GM12878 (cell line): ENCODE data around the gene PSMG3. TPM values are rescaled to one million over a fixed set of nuclear protein-coding genes. Genes with fewer than 3 reads are reported as not detected.

Source experiments
- ATAC-seq: fragments of 200-7000 bp; cut with Tn5 transposase; 3 replicates; pipeline ENCODE4 v1.9.1; 2020; ENCODE audit warnings: mild to moderate bottlenecking, moderate library complexity
- BruUV-seq: library from RNA; stranded (reverse); fragments of 400-500 nt; replicated peaks from 2 replicates; lab custom pipeline; 2021; lab: Mats Ljungman, UMichigan
- CTCF ChIA-PET: fragments of 300-600 bp; sonication (Branson Sonifier 250); formaldehyde crosslinking; extraction: SDS; loops from one replicate; lab custom pipeline; 2021; ENCODE audit warnings: inconsistent platforms; lab: Yijun Ruan, JAX
- POLR2A ChIA-PET: fragments of 350-600 bp; formaldehyde crosslinking; extraction: SDS; loops from one replicate; lab custom pipeline; 2021; ENCODE audit warnings: inconsistent platforms; lab: Charles Lee
- RAD21 ChIA-PET: fragments of 300-600 bp; sonication (Branson Sonifier 250); formaldehyde crosslinking; loops from one replicate; lab custom pipeline; 2023; ENCODE audit warnings: antibody characterized with exemption; ENCODE audit not compliant: unreplicated experiment; lab: Charles Lee
- SMC1A ChIA-PET: fragments of 300-600 bp; sonication (Branson Sonifier 250); formaldehyde crosslinking; loops from one replicate; lab custom pipeline; 2023; ENCODE audit not compliant: unreplicated experiment, uncharacterized antibody; lab: Charles Lee
- DNase-seq: peaks from one replicate; pipeline ENCODE4 v3.0.0-alpha.2; 2011; ENCODE audit warnings: low read depth, low spot score
- FAIRE-seq: peaks from 3 replicates; lab custom pipeline; 2011; peaks lifted over from hg19 to GRCh38; lab: Jason Lieb, UNC
- H2AFZ ChIP-seq: 2 replicates; pipeline ENCODE4 v1.6.0; 2011; ENCODE audit warnings: low read depth, low read length, control low read depth; ENCODE audit not compliant: control insufficient read depth
- H3K27ac ChIP-seq: 2 replicates; pipeline ENCODE4 v1.5.1; 2011; ENCODE audit warnings: control low read depth; ENCODE audit not compliant: control insufficient read depth, insufficient read depth
- H3K27me3 ChIP-seq, 2 experiments: replicated peaks in 1 of 2; 2 replicates each; pipeline versions ENCODE4 v1.6.0 to v1.6.1; 2011; ENCODE audit warnings: low read length in 1 of 2; ENCODE audit not compliant: control insufficient read depth in 2 of 2, insufficient read depth in 2 of 2
- H3K36me3 ChIP-seq, 2 experiments: 2 replicates each; pipeline ENCODE4 v1.5.1; 2011; ENCODE audit warnings: low read length in 1 of 2; ENCODE audit not compliant: control insufficient read depth in 2 of 2, insufficient read depth in 2 of 2
- H3K4me1 ChIP-seq: 2 replicates; pipeline ENCODE4 v1.6.1; 2011; ENCODE audit warnings: mild to moderate bottlenecking, low read length, moderate library complexity, mixed read lengths; ENCODE audit not compliant: control insufficient read depth, insufficient read depth
- H3K4me2 ChIP-seq: 2 replicates; pipeline ENCODE4 v1.6.0; 2011; ENCODE audit warnings: control low read depth; ENCODE audit not compliant: control insufficient read depth, insufficient read depth
- H3K4me3 ChIP-seq: fragments of 200-600 bp; sonication (generic); 2 replicates; pipeline ENCODE4 v1.5.1; 2016
- H3K79me2 ChIP-seq: 2 replicates; pipeline ENCODE4 v1.6.0; 2011; ENCODE audit warnings: low read length; ENCODE audit not compliant: control insufficient read depth, insufficient read depth
- H3K9ac ChIP-seq: 2 replicates; pipeline ENCODE4 v1.8.0; 2011; ENCODE audit warnings: low read length, control low read depth, mixed read lengths; ENCODE audit not compliant: control insufficient read depth, insufficient read depth
- H3K9me3 ChIP-seq: replicated peaks from 3 replicates; pipeline ENCODE4 v1.5.1; 2011; ENCODE audit warnings: mild to moderate bottlenecking, low read length; ENCODE audit not compliant: control insufficient read depth, insufficient read depth
- H4K20me1 ChIP-seq: 2 replicates; pipeline ENCODE4 v1.6.0; 2011; ENCODE audit not compliant: control insufficient read depth, insufficient read depth
- BACH1 ChIP-seq: fragments of 450-650 bp; IDR thresholded peaks from 2 replicates; pipeline ENCODE4 v1.6.1; 2017; ENCODE audit warnings: mild to moderate bottlenecking, borderline replicate concordance
- GATAD2B ChIP-seq: fragments of 450-650 bp; conservative IDR thresholded peaks from 2 replicates; pipeline ENCODE4 v1.6.1; 2017; ENCODE audit warnings: low read depth, mild to moderate bottlenecking, moderate library complexity
- RUNX3 ChIP-seq: IDR thresholded peaks from 2 replicates; pipeline ENCODE4 v1.6.1; 2012; ENCODE audit warnings: low read length, inconsistent platforms
- SPI1 ChIP-seq: IDR thresholded peaks from 2 replicates; pipeline ENCODE4 v1.6.1; 2011; ENCODE audit warnings: low read depth, mild to moderate bottlenecking, low read length, moderate library complexity, borderline replicate concordance; ENCODE audit not compliant: insufficient read depth
- ZBTB33 ChIP-seq: fragments of 450-650 bp; IDR thresholded peaks from 2 replicates; pipeline ENCODE4 v1.6.1; 2017; ENCODE audit warnings: mild to moderate bottlenecking
- WGBS: methylation state at CpG from one replicate; pipeline ENCODE4 v1.1.6; 2016; ENCODE audit warnings: low lambda C conversion rate; ENCODE audit not compliant: insufficient replicate concordance, insufficient coverage; ENCODE audit errors: missing lambda C conversion rate; 5-methylcytosine and 5-hydroxymethylcytosine counted together
- in situ Hi-C: fragments of 300-500 bp; cut with MboI; formaldehyde crosslinking; loops from 9 replicates; pipeline ENCODE4 v1.14.3; 2018; ENCODE audit warnings: mixed read lengths
- intact Hi-C: fragments of 100-400 bp; cut with micrococcal nuclease; formaldehyde crosslinking; loops from one replicate; pipeline ENCODE4 v1.14.2; 2022; ENCODE audit not compliant: unreplicated experiment
- polyA plus RNA-seq, 11 experiments: library from polyadenylated mRNA; depleted of rRNA in 4 of 11; unstranded in 6 of 11; stranded (reverse) in 5 of 11; fragments of >200 nt; fragmentation: Nextera tagmentation in 4 of 11; fragmentation: Illumina TruSeq in 1 of 11; extraction: Ambion mirVana in 4 of 11; extraction: Trizol in 1 of 11; gene quantifications; 1 replicate in 1 of 11; 2 replicates in 10 of 11; pipeline versions ENCODE4 v1.2.1 to v1.2.3, GENCODE V29; 2011 to 2016; ENCODE audit warnings: inconsistent platforms in 2 of 11, missing spikeins in 2 of 11, low read depth in 1 of 11
- total RNA-seq, 4 experiments: library from RNA; depleted of rRNA in 3 of 4; stranded (reverse); fragments of >200 nt in 3 of 4; fragmentation: Illumina TruSeq in 1 of 4; extraction: Trizol in 1 of 4; gene quantifications; 2 replicates each; pipeline versions ENCODE4 v1.2.1 to v1.2.3, GENCODE V29; 2013 to 2021
- TF ChIP-seq, protein P1 (sequence below): fragments of 450-650 bp; IDR thresholded peaks from 2 replicates; pipeline ENCODE4 v1.6.1; 2018; ENCODE audit warnings: borderline replicate concordance, mild to moderate bottlenecking; ENCODE audit not compliant: partially characterized antibody

Gene PSMG3
- total and polyA plus RNA-seq, 10 of the 15 experiments (the other 5 are each of a cell fraction or from before 2014, with no cell fraction given) = 23.9 to 115 (median 60.6) TPM

DNA sequence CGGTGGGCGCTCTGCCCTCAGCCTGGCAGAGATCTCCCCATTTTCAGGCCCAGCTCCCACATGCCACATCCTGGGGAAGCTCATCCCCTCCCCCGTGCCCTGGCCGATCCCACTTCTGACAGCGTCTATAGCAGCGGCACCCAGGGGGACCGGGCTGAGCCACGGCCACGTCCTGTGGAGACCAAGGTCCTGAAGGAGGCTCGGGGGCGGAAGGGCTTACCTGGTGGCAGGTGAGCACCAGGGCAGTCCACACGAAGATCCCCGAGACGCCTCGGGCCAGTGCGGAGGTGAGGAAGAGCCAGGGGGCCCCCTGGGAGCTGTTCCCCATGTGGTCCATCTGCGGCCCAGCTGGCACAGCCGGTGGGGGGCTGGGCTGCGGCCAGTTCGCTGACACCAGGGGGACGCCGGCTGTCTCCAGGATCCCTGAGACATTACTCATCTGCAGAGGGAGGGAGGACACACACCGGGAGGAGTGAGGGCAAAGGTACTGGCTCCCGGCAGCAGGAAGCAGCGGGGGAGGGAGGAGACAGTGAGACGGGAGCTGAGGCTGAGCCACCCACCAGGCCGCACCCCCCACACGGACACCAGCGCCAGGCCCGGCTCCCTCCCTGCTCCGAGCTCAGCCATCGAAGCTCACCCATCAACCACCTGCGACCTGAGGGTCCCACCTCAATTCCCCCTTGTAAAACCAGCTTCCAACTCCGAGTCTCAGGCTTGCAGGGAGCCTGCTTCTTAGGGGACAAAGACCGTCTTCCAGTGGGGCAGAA lies 14.6 kb downstream of the PSMG3 start:
- no peak overlapping the region for H3K27ac ChIP-seq
- H4K20me1 ChIP-seq = no peaks in the 10 kb centered on the region
- 36% methylated on average over 35 of the region's 35 CpGs for WGBS
- POLR2A ChIA-PET = no interaction called here
- no peak for DNase-seq
- H3K9me3 ChIP-seq = no peaks in the 10 kb centered on the region
- TF ChIP-seq BACH1 (no peak), RUNX3 (no peak), GATAD2B (no peak), ZBTB33 (no peak), SPI1 (no peak)
- TF ChIP-seq, protein P1, sequence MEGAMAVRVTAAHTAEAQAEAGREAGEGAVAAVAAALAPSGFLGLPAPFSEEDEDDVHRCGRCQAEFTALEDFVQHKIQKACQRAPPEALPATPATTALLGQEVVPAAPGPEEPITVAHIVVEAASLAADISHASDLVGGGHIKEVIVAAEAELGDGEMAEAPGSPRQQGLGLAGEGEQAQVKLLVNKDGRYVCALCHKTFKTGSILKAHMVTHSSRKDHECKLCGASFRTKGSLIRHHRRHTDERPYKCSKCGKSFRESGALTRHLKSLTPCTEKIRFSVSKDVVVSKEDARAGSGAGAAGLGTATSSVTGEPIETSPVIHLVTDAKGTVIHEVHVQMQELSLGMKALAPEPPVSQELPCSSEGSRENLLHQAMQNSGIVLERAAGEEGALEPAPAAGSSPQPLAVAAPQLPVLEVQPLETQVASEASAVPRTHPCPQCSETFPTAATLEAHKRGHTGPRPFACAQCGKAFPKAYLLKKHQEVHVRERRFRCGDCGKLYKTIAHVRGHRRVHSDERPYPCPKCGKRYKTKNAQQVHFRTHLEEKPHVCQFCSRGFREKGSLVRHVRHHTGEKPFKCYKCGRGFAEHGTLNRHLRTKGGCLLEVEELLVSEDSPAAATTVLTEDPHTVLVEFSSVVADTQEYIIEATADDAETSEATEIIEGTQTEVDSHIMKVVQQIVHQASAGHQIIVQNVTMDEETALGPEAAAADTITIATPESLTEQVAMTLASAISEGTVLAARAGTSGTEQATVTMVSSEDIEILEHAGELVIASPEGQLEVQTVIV = no peak
- H3K79me2 ChIP-seq = no peaks in the 10 kb centered on the region
- no peaks in the 10 kb centered on the region for H3K27me3 ChIP-seq
- RAD21 ChIA-PET = no interaction called here
- H2AFZ ChIP-seq = no peak overlapping the region
- no peak overlapping the region for H3K9ac ChIP-seq
- no TSS peak for BruUV-seq
- CTCF ChIA-PET = interaction anchor here (0.5 kb wide), 1 partner anchor 730 kb away, joined by 3 read pairs; no protein-coding TSS in a partner anchor
- ATAC-seq = no peak
- FAIRE-seq = no peak
- intact Hi-C loops (no loop called here), in situ Hi-C loops (no loop called here)
- H3K4me1 ChIP-seq = no peaks in the 10 kb centered on the region
- SMC1A ChIA-PET = no interaction called here
- H3K4me3 ChIP-seq = no peak overlapping the region
- no peak overlapping the region for H3K4me2 ChIP-seq
- no peaks in the 10 kb centered on the region for H3K36me3 ChIP-seq
